ENCODE data around the gene PRDM9.
A peak's percentile ranks its signal among the peaks of the same experiment; 100 is the strongest.
"Not testable (repeated sequence)": the region's sequence is repeated elsewhere in the genome, so short reads cannot be mapped to it uniquely, and the experiment has no call there.

The PRDM9 gene

GRCh38 chr5:23507278-23507685, at the start of gene PRDM9:
TSS of gene PRDM9 (plus strand) at chr5:23507609. CDS start at chr5:23509034, 1,425 bp downstream.
- no peak within 1 kb of the TSS for H3K27ac ChIP-seq
- DNase-seq (ENCODE audit: low read depth, low spot score) = no peak

- no peak overlapping the region for H3K27ac ChIP-seq
- no peak for DNase-seq (ENCODE audit: low read depth, low spot score)
Observed at GRCh38 chr5:23457780-23458179, 49.6 kb upstream of the PRDM9 start.

GRCh38 chr5:23459214-23459613, 48.2 kb upstream of the PRDM9 start:
- H3K27ac ChIP-seq = no peak overlapping the region
- no peak for DNase-seq (ENCODE audit: low read depth, low spot score)

GRCh38 chr5:23461576-23461975, 45.8 kb upstream of the PRDM9 start:
- no peak for DNase-seq (ENCODE audit: low read depth, low spot score)

GRCh38 chr5:23466401-23466912, 41.0 kb upstream of the PRDM9 start:
- peak; percentile 72 for DNase-seq (ENCODE audit: low read depth, low spot score)
- peak overlapping the region; percentile 83 for H3K27ac ChIP-seq

More at GRCh38 chr5:23461576-23461975, 45.8 kb upstream of the PRDM9 start:
- no peak overlapping the region for H3K27ac ChIP-seq

- no peak overlapping the region for H3K27ac ChIP-seq
- DNase-seq (ENCODE audit: low read depth, low spot score) = no peak
Observed at GRCh38 chr5:23468658-23469057, 38.8 kb upstream of the PRDM9 start.

GRCh38 chr5:23473915-23474314, 33.5 kb upstream of the PRDM9 start:
- no peak for DNase-seq (ENCODE audit: low read depth, low spot score)
- H3K27ac ChIP-seq = no peak overlapping the region

GRCh38 chr5:23474315-23474714, 33.1 kb upstream of the PRDM9 start:
- no peak for DNase-seq (ENCODE audit: low read depth, low spot score)

GRCh38 chr5:23476580-23476979, 30.8 kb upstream of the PRDM9 start:
- no peak for DNase-seq (ENCODE audit: low read depth, low spot score)
- no peak overlapping the region for H3K27ac ChIP-seq

More at GRCh38 chr5:23474315-23474714, 33.1 kb upstream of the PRDM9 start:
- H3K27ac ChIP-seq = no peak overlapping the region

- DNase-seq (ENCODE audit: low read depth, low spot score) = no peak
- peak overlapping the region; percentile 4 for H3K27ac ChIP-seq
Observed at GRCh38 chr5:23482642-23483041, 24.8 kb upstream of the PRDM9 start.

- peak overlapping the region; percentile 4 for H3K27ac ChIP-seq
Observed at GRCh38 chr5:23483090-23483489, 24.3 kb upstream of the PRDM9 start.

GRCh38 chr5:23484096-23484495, 23.3 kb upstream of the PRDM9 start:
- no peak for DNase-seq (ENCODE audit: low read depth, low spot score)
- no peak overlapping the region for H3K27ac ChIP-seq

More at GRCh38 chr5:23483090-23483489, 24.3 kb upstream of the PRDM9 start:
- DNase-seq (ENCODE audit: low read depth, low spot score) = no peak

- not testable (repeated sequence) for H3K27ac ChIP-seq
Observed at GRCh38 chr5:23486227-23486626, 21.2 kb upstream of the PRDM9 start.

GRCh38 chr5:23490993-23491392, 16.4 kb upstream of the PRDM9 start:
- H3K27ac ChIP-seq = no peak overlapping the region
- no peak for DNase-seq (ENCODE audit: low read depth, low spot score)

More at GRCh38 chr5:23486227-23486626, 21.2 kb upstream of the PRDM9 start:
- DNase-seq (ENCODE audit: low read depth, low spot score) = not testable (repeated sequence)

- H3K27ac ChIP-seq = no peak overlapping the region
- DNase-seq (ENCODE audit: low read depth, low spot score) = no peak
Observed at GRCh38 chr5:23494558-23494957, 12.9 kb upstream of the PRDM9 start.

- no peak for DNase-seq (ENCODE audit: low read depth, low spot score)
- no peak overlapping the region for H3K27ac ChIP-seq
Observed at GRCh38 chr5:23496576-23496975, 10.8 kb upstream of the PRDM9 start.

GRCh38 chr5:23506329-23507236, 826 bp upstream of the PRDM9 start:
- no peak overlapping the region for H3K27ac ChIP-seq
- no peak for DNase-seq (ENCODE audit: low read depth, low spot score)

GRCh38 chr5:23510434-23510833, 3.0 kb downstream of the PRDM9 start:
- not testable (repeated sequence) for DNase-seq (ENCODE audit: low read depth, low spot score); H3K27ac ChIP-seq

- DNase-seq (ENCODE audit: low read depth, low spot score) = no peak
- no peak overlapping the region for H3K27ac ChIP-seq
Observed at GRCh38 chr5:23522553-23522952, 15.1 kb downstream of the PRDM9 start.

- no peak overlapping the region for H3K27ac ChIP-seq
- DNase-seq (ENCODE audit: low read depth, low spot score) = no peak
Observed at GRCh38 chr5:23523031-23523430, 15.6 kb downstream of the PRDM9 start.

GRCh38 chr5:23523998-23524397, 16.6 kb downstream of the PRDM9 start:
- no peak overlapping the region for H3K27ac ChIP-seq
- no peak for DNase-seq (ENCODE audit: low read depth, low spot score)
